Measurements from ENCODE around the gene TXNDC16.

DNA sequence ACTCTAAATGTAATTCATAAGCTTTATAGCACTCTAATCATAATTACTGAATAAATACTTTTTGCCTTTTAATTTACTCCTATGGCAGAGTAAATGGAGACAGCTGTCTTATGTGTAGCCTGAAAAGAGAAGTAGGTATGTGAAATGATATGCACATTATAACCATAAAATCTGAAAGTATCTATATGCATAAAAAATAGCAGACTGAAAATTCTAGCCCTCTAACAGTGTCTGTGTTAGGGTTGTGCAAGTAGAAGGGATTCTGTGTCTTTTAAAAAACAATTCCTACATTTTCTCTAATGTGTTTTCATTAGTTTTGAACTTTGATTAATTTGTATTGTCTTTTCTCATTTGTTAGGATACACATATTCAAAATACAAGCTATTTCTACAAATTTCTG, 94.9 kb downstream of the TXNDC16 start:
- TF ChIP-seq CTCF (IDR thresholded peaks at IDR 0.05; ENCODE audit: low read depth, low read length) (no peak), EZH2phosphoT487 (IDR thresholded peaks at IDR 0.05; ENCODE audit: low read depth) (no peak)

Data from OCI-LY3 (cell line).